ENCODE measurements around the gene HNF4A.

DNA sequence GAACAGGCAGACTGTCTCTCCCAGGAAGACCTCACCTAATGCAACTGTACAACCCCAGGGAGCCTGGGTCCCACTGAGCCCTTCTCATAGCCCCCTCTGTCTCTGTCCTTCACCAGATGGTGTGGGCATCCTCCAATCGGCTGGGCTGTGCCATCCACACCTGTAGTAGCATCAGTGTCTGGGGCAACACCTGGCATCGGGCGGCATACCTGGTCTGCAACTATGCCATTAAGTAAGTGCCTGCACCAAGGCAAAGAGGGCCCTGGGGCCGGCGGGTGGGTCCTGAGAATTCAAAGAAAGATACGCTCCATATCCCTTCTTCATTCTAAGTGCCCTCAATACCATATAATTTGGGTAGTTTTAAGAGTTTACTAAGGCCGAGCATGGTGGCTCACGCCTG is 10.4 kb upstream of the HNF4A start:
- TF ChIP-seq POLR2A (IDR thresholded peaks at IDR 0.05) (no peak), CTCF (IDR thresholded peaks at IDR 0.05) (no peak)
